HG03135 (cell line): Measurements from ENCODE around the gene RHOU.

Experiments
- ATAC-seq: cut with Tn5 transposase; IDR thresholded peaks from one replicate; pipeline ENCODE4 v1.9.1; 2021; ENCODE audit warnings: mild to moderate bottlenecking, moderate library complexity; ENCODE audit not compliant: unreplicated experiment

RHOU gene

DNA sequence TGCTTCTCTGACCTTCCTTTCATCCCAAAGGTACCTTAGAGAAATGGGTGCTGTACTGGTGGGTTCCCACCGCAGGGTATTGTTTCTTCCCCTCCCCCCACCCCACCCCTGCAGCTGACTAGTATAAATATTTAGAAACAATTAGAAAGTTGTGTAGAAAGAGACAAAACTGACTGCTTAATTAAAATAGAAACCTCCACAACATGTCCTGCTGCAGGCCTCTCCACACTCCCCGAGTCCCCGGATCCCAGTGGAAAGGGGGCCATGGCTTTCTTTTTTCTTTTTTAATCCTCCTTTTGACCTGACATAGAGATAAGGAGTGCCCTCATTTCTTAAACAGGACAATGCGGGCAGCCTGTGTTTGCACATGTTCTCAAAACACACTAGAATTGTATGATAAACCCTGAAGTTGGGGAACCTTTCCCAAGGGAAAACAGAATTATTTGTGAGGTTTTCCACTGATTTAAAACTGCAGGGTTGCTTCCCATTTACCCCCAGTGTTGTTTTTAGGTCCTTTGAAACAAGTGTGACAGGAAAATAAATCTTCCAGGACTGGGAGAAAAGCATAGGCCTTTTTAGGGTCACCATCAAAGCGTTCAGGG lies 1.7 kb downstream of the RHOU start:
- no peak for ATAC-seq

DNA sequence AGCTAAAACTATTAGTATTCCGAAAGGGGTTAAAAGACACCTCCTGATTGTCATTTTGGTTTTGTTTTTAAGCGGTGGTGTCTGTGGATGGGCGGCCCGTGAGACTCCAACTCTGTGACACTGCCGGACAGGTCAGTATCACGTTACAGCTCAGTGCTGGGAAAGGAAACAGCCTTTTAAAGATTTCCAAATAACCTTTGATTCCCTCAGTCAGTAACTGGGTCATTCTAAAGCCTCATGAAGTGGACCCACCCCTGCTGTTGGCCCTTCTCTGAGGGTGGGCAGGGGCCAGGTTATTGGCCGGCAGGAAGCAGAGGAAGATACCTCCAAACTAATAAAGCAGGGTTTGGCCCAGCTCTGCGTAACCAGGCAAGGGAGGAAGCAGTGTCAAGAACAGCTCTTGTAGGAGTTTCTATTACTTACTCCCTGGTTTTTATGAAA lies 2.3 kb downstream of the RHOU start:
- ATAC-seq, result no peak

DNA sequence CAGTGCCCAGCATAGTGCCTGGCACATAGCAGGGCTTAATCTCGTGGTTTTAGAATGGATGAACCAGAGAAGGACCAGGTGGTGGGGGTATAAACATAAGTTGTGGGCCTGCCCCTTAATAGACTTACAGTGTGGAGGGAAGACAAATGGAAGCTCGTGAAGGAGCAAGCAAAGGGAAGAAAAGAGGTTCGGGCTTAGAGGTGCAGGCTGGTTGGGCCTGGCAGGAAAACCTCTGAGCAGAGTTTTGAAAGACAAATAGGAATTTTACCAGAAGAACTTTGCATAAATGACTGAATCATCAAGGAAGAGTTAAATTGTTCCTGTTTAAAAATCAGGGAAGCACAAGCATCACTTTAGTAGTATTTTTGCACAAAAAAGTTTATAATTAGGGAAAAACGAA lies 4.5 kb downstream of the RHOU start:
- no peak for ATAC-seq

DNA sequence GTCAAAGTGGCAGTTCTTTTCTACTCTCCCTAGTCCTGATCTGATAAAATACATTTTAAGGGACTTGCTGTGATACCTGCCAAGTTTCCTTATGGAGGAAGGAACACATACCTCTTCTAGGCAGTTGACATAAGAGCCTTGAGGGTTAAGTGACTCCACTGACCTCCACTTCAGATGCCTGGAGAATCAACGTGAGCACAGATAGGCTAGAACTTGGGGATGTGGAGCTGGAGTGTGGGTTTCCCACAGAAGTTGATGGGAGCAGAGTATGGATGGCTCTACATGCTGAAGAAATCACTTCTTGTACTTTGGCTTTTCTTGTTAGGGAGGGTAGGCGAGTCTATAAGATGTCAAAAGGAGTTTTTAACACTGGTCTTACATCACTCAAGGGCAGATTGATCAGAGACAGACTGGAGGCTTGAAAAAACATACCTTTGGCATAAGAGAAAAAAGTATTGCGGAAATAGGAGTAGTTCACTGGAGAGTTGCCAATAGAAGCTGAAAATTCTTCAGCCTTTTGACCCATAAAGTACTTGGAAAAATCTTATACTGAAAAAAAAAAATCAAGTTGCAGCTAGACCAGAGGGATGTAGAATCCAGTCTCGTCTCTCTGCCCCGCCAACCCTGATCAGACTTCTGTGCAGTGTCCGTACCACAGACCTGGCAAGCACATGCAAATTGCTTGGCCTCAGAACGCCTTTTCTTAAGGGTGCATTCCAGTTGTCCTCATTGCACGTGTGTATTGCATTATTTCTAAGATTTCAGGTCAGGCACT lies 5.5 kb downstream of the RHOU start:
- ATAC-seq, result no peak

DNA sequence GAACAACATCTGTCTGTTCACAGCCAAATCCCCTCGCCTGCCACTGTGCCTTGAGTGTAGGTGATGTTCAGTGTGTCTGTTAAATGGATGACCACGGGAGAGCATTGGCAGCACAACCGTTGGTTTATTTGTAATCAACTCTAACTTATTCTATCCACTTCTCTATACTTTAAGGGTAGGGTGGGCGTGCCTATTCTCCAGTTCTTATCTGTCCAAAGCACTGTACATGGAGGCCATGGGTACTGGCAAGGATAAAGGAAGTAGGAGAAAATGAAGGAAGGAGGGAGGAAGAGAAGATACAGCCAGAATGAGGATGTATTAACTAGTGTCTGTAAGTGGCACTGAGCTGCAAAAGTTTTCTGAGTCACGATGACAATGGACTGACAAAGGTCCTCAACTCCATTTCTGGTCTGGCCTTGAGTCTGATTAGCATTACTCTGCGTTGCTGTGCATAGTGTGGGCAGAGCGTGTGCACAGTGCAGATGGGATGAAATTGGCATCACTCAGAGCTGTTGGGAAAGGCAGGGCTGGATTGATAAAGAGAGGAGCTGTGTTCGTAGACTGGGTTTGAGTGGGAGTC lies 7.1 kb downstream of the RHOU start:
- ATAC-seq, result no peak

DNA sequence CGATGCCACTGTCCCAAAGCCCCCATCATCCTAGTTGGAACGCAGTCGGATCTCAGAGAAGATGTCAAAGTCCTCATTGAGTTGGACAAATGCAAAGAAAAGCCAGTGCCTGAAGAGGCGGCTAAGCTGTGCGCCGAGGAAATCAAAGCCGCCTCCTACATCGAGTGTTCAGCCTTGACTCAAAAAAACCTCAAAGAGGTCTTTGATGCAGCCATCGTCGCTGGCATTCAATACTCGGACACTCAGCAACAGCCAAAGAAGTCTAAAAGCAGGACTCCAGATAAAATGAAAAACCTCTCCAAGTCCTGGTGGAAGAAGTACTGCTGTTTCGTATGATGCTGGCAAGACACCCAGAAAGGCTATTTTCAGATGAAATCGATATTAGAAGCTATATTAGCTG lies 8.1 kb downstream of the RHOU start:
- ATAC-seq, result no peak

DNA sequence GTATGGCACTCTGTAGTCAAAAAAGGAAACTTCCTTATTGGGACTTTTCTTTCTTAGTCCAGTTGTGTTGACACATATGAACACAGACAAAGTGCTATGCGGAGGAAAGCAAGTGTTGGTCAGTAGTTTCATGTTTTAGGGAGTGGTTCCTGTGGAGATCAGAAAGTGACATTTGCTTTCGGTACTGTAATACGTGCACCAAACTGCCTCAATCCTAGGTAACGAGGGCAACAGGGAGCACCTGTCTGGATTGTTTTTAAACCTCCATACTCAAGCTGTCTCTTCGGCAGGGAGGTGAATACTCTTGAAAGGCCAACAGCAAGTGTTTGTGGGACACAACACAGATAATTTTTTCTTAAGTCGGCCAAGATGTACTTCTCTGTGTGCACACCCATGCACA lies 9.1 kb downstream of the RHOU start:
- no peak for ATAC-seq

DNA sequence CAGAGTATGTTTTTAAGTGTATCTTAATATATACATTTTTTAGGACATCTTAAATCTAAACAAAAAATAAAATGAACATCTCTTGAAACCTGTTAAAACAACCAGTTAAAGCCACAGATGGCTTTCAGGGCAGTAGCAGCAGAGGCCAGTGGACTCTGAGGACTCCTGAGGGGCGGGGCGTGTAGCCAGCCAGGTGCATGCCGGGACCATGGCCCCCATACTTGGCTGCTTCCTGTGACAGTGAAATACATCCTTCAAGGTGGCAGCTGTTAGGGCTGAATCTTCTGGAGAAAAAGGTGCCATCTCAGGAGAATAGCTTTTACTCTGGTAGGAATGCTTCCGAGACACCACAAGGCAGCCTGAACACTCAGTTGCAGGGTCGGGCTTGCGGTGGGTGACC lies 9.6 kb downstream of the RHOU start:
- ATAC-seq, result no peak

DNA sequence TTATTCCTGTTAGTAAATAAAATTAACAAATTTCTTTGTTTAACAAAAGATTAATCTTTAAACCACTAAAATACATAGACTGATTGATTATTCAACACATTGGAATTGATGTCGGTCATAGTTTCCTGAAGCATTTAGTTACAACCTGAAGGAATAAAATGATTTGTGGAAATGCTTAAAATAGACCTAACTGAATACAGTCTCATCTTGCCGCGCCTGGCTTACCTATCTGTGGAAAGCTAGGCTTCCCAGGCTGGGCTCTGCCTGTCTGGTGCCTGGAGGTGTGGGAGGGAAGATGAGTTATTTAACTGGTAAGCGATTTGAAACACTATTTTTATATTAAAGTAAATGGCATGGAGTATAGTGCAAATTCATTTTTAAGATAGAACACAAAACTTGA lies 10.2 kb downstream of the RHOU start:
- no peak for ATAC-seq

DNA sequence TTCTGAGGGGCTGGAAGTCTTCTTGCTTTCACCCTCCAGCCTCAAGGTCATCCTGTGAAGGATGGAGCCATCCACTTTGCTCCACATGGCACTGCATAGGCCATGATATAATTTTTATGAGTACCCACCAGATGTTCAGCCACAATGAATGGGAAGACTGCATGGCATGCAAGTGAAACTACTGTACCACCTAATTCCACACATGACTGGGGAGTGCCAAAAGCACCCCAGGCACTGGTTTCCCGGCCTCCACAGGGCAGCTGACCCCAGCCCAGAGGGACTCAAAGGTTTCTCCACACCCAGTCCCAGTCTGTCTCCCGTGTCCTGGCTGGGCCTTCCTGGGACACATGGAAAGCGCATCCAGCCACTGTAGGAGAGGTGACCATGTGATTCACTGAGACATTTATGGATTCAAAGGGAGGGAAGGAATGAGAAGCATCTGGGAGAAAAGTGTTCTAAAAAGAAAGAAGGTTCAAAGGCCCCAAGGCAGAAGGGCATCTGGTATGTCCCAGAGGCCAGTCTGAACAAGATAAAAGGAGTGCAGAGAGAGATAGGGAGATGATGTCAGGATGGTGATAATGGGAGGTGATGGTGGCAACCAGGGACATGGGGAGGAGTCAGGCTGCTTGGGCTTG lies 12.1 kb downstream of the RHOU start:
- ATAC-seq, result no peak

DNA sequence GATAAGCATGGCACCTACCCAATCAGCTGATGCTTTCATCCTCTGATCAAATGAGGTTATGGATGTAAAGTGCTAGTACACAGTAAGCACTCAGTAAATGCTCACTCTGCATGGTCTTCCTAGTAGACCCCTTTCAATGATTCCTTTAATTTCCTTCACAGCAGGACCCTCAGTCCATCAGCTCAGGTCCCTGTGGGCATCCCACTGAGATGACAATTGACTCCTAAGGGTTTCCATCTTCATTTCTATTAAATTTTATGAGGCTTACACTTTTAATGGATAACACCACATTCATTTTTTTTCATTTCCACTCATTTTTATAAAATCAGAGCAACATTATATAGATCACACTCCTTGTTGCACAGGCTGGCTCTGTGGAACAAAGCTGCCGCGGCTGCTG lies 12.8 kb downstream of the RHOU start:
- ATAC-seq, result no peak

DNA sequence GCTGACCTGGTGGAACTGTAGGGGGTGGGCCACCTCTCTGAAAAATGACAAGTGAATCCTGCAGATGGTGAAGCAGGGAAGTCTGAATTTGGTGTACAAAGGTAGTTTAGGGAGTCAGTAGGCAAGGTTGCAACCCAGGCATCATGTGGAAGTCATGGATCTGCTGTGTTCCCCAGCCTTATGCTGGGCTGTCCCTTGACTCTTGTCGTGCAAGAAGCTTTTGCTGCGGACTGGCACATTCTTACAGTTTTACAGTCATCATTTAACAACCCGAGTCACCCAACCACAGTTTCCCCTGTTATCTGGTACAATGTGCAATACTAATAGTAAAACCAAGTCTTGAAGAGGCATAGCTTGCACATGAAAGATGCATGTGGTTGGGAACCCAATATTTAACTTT lies 13.2 kb downstream of the RHOU start:
- ATAC-seq, result no peak

DNA sequence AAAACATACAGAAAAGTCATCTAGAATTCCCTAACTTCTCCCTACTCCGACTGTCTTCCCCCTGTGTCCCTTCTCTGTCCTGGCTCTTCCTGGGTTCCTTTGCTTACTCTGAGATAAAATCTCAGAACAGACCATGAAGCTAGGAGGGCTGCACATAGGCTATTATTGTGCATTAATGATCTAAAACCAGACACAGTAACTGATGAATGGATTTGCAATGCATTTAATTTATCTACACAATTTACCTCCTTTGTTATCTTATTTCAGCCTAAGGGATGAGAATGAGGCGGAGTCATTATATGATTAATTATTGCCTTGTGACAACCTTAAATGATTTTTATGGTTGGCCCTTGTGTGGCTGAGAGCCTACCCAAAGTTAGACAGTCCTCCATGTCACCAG lies 14.5 kb downstream of the RHOU start:
- ATAC-seq, result no peak

DNA sequence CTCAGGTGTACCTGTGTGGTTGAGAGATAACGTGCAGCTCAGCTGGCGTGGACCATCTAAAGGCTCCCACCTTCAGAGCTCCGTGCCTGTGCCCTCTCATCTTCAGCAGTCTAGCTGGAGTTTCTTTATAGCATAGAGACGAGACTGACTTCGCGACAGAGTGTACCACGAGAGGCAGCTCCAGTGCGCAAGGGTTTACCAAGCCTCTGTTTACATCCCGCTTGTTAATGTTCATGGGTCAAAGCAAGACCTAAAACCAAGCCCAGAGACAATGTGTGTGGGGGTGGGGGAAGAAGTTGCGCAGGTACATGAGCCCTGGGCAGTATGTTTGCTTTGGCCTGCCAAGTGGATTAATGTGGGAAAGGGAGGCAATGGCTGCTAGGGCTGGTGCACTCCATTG lies 15.6 kb downstream of the RHOU start:
- no peak for ATAC-seq

DNA sequence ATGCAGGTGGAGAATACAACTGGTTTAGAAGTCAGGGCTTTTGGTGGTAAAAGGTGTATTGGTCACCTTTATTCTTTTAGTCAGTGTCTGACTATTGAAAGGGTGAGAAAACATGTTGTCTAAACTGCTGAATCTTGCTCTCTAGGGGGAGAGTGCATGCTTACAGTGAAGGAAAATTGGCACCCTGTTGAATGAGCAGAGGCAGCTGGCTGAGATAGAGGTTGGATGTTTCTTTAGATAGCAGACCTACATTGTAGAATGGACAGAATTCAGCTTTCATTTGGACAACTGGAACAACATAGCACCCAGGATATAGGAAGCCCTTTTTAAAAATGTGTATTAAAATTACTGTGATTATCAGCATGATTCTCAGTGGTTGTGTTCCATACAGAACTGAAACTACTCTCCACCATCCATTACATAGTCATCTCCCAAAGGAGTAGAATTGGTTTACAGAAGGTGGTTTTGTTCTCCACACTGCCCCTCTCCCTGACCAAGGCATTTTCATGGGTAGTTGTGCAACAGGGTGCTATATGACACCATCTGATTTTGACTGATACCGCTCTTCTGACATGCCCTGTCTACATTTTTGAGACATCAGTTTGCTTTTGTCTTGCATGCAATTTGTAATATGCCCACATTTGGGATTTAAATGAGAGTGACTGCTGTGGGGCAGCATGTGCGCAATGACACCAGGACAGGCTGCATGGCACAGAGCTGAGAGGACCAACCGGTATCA lies 16.2 kb downstream of the RHOU start:
- no peak for ATAC-seq

DNA sequence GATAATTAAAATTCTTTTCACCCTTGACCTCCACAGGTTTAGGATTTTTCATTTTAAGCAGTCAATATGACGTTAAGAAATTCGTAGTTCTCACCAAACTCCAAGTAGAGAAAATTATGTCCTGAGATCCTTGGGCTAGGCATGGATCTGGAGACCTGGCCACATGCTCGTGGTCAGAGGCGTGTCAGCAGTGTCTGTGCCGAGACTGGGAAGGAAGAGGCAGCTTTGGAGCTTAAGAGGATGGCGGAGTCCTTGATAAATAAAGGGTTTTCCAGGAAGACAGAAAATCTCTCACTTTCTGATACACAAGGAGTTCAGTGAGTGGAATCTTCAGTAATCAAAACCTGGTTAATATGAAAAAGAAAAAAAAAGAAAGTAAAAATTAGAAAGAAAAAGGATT lies 17.0 kb downstream of the RHOU start:
- no peak for ATAC-seq

DNA sequence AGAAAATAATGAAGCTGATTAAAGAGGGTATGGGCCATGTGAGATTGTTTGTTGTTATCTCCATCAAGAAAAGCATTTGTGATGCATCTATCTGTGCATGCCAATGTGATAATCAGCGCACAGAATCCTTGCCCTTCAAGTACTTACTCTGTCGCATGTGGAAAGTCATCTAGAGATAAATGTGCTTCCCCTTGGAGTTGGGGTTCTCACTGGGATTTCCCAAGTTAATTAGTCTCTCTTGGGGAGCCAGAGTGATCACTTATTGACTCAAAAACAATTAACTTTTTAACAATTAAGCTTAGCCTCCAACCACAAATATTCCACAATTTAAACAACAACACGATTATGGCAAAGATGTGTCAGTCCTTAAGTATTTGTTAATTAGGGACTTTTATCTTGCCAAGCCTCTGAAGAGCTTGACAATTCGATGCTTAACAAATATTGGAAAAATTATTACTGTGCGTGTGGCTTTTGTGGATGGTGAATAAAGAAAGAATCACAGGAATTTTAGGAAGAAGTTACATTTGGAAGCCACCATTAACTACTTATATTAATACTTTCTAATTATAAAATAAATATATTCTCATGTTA lies 17.5 kb downstream of the RHOU start:
- ATAC-seq, result no peak

DNA sequence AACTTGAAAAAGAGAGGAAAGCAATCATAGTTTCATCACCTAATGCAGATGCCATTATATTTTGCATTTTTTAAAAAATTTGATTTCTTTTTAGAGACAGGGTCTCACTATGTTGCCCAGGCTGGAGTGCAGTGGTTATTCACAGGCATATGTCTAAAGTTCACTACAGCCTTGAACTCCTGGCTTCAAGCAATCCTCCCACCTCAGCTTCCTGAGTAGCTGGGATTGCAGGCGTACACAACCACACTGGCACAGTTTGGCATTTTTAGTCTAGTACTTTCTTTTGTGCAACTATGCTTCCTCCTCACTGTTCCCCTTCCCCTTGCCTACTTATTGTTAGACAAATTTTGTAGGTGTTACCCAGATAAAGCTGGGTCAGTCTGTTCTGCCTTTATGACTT lies 18.0 kb downstream of the RHOU start:
- ATAC-seq, result no peak

DNA sequence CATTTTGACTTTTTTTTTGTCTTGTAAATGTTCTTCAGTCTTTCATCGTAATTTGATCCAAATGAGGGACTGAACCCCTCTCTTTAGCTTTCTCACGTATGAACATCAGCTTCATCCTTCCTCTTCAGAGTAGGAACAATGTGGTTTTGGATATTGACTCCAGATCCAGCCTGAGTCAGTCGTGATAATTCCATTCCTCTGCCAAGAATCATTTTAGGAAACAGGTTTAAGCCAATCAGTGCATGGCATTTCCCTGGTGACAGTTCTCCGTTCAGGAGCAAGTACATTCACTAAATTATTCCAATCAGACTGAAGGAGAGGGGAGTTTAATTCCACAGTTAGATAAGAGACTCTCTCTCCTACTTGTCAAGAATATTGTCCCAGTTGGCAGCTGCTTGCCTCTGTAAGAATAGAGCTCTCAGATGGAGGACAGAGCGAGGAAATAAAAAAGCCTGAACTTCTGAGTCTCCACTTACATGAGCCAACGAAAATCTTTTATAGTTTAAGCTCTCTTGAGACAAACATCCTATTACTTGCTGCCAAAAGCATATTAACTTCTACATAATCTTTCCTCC lies 18.6 kb downstream of the RHOU start:
- no peak for ATAC-seq

DNA sequence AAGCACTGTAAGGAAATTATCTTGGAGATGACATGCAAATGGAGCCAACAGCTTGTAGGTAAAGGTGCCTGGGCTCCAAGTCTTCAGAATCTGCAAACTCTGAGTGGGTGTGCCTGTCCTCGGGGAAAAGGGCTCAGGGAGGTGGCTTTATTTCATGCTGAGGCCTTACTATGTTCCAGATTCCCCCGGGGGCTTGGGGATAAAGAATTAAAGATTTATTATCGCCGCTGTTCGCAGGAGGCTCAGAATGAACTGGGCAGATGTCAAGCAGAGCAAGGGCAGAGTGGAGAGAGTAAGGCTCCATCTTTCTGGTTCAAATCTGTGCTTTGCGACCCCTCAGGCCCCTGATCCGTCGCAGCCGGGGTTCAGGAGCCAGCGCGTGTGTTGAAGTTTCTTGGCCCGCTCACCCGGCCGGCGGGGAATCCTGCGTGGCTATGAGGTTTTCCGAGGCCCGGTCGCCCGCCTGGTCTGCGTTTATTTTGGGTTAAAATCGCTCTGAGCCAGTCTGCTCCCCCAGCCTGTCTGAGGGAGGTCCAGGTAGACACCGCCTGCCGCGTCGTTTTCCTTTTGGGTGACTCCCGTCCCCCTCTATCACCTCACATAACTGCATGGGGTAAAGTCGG lies 19.5 kb downstream of the RHOU start:
- no peak for ATAC-seq
